CD4-positive, alpha-beta T cell treated with Interleukin-4 for 4 hours (primary cell): ENCODE results near the gene CD38.

Source experiments
- DNase-seq: peaks from one replicate; pipeline ENCODE4 v3.0.0-alpha.2; 2020

The CD38 gene

DNA sequence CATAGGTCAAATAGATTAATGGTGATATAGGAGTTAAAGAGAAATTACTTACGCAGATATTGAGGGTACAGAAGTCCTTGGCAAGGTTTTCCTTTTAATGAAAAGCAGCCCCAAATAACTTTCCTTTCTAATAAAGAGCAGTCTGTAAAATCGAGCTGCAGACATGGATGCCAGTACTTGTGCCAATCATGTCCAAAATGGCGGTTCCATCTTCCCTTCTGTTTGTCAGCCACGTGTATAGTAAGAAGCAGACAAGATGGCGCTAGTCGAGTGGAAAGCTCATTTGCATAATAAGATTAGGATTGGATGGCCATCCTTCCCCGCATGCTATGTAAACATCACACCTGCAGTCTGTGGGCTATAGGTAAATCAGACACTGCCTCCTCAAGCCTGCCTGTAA lies 92.0 kb downstream of the CD38 start:
- DNase-seq, result no peak

DNA sequence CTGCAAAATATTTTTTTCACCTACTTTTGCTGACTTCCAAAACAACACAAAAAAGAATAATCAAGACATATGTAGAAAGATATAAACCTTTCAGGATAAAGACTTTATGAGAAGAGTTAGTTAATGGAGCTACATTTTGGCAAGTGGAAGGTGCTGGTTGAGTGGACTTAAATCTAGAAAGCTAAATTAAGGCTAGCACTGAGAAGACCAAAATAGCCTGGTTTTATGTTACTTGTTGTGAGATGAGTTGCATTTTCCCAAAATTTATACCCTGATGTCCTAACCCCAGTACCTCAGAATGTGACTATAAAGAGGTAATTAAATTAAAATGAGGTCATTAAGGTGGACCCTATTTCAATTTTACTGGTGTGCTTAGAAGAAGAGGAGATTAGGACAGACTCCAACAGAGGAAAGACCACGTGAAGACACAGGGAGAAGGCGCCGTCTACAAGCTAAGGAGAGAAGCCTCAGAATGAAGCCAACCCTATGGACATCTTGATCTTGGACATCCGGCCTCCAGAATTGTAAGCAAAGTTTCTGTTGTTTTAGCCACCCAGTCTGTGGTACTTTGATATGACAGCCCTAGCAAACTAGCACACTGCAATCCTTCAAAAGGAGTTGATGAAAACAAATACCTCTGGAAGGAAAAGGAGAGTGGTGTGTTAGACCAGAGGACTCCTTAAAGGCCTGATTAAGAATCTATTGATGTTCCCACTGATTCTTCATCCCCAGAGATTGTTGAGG lies 93.0 kb downstream of the CD38 start:
- no peak for DNase-seq

DNA sequence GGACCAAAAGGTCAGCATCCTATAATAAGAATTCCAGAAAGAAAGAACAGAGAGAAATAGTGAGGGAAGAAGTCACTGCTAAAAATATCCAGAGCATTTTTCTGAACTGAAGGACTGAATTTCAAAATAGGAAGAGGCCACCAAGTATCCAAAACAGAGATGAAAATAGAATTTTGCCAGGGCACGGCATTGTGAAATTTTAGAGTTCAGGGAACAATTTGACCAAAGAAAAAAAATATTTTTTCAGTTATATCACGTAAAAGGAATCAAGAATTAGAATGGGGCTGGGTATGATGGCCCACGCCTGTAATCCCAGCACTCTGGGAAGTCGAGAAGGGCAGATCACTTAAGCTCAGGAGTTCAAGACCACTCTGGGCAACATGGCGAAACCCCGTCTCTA lies 95.0 kb downstream of the CD38 start:
- DNase-seq, result no peak

DNA sequence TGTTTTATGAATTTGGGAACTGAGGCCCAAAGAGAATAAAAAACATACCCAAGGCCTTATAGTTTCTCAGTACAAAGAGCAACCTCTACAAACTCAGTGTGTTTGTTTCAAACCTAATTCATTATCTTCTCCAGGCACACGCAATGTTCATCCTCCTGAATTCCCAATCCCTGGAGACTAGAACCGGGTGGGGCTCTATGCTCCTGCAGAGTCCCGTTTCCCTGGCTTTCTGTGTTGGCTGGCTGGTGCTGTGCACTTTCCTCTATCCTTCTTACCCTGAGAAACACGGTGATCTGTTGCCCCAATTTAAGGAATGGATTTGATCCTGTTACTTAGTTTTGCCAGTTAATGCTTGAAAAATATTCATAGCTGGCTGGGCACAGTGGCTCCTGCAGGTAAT lies 96.5 kb downstream of the CD38 start:
- DNase-seq, result no peak

DNA sequence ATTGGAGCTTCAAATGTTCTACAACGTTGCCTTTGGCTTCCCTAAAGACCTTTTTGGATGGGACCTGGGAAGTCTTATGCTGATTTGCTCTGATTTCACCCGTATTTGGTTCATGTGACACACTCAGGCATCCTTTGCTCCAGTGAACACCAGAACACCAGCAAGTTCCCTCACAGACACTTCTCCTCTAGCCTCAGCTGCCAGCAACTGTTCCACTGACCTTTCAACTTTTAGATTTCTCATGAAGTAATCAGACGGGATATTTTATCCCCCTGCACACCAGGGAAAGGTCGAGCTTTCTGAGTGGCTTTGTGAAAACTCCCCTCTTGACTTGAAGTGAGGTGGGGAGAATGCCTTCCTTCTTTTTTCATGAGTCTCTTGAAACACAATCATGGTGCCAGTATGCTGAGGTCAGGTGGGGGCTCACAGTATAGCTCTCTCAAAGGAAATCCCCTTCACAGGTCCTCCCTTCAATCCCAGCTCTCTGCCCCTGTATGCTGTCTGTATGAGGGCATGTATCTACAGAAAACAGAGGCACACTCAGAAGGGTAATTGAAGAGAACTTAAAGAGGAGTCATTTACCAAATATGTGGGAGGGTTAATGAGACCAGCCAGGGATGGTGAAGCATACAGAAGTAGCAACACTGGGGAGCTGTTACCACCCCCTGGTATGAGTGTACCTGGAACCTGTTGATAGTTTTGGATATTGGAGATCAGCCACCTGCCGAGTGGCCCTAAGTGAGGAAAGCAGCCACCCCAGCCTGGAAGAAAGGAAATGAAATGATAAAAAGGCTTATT lies 97.7 kb downstream of the CD38 start:
- DNase-seq, result no peak

DNA sequence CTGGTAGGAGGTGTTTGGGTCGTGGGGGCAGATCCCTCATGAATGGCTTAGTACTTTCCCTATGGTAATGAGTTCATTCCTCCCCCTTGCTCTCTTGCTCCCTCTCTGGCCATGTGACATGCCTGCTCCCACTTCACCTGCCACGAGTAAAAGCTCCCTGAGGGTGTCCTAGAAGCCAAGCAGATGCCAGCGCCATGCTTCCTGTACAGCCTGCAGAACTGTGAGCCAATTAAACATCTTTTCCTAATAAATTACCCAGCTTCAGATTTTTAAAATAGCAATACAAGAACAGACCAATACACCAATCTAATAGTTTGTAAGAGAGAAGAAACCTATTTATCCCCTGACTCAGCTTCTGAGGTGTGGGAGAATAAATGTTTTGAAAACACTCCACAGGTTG lies 99.9 kb downstream of the CD38 start:
- DNase-seq, result no peak

DNA sequence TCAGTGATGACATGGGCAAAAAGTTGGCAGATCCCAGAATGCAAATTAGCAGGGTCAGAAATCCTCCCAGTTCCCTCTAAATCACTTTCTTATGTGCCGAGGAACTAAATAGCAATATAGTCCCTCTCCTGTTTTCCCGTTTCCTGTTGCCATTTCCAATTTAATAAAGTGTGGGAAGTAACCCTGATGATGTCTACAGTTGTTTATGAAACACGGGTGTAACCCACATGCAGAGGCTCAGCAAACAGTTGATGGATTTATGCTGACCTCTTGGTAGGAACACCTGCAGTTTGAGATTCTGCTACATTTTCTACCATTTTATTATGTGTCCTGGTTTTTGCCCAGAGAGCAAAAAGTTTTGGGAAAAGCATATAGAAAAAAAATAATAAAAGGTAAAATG lies 103.7 kb downstream of the CD38 start:
- DNase-seq, result no peak

DNA sequence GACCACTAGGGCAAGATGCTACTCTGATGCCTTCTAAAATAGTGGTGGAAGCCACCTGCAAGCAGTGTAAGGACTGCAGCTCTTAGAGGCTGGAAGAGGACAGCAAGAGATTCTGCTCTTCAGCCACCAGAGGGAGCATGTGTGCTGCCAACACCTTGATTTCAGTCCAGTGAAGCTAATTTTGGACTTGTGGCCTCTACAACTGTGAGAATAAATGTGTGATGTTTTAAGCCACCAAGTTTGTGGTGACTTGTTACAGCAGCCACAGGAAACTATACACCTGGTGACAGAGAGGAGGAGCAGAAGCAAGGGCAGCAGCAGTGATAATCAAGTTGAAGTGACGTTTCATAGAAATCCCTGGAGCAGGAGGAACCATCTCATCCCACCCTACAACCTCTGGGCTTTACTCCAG lies 104.6 kb downstream of the CD38 start:
- peak; percentile 56 for DNase-seq

DNA sequence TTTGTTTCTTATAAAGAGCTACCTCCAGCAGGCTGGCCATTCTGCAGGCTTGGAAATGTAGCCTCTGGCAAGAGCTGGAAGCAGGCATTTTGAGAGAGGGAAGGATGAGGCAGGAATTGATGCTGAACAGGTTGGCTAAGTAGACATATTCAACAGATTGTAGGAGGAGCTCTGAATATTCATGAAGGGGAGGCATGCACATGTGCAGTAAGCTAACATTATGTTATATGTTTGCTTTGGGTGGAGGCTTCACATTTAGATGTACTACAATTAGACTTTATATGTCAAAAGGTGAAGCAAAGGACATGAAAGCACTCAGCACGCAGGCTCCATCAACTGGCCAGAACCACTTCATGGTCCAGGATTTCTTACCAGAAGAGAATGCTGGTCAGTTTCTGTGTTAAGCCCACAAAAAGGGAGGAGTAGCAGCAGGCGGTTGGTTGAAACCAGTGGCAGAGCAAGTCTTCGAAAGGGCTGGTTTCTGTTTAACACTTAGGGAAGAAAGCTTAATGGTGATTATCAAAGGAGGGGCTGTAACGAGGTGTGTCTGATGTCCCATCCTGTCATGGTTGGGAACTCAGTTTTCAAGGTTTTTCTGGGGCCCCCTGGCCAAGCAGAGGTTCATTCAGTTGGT lies 105.6 kb downstream of the CD38 start:
- DNase-seq, result no peak

DNA sequence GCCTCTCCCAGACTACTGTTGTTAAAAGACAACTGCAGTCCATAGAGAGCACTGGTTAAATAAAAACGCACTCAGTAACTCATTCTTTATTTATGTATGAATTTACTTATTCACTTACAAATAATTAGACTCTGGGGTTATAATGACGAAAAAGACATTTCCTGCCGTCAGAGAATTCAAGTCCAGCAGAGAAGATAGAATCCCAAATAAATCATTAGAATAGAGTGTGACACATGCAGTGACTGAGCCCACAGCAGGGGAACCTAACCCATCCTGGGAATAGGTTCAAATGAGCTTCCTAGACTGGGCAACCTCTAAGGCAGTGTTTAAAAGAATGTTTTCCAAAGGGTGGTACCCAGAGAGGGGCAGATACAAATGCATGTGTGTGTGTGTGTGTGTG lies 106.5 kb downstream of the CD38 start:
- no peak for DNase-seq

DNA sequence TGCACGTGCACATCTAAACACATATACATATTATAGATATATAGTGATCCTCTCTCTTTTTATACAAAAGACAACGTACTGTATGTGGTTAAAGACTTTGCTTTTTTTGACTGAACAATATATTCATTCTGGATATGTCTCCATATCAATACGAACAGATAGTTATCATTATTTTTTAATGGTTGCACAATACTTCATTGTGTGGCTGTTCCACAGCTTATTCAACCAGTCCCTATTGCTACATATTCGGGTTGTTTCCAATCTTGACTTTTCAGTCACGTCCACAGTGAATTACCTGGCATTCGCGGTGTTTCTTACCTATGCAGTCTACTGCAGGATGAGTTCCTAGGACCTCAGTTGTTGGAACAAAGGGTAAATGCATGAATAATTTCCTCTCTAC lies 107.3 kb downstream of the CD38 start:
- no peak for DNase-seq

DNA sequence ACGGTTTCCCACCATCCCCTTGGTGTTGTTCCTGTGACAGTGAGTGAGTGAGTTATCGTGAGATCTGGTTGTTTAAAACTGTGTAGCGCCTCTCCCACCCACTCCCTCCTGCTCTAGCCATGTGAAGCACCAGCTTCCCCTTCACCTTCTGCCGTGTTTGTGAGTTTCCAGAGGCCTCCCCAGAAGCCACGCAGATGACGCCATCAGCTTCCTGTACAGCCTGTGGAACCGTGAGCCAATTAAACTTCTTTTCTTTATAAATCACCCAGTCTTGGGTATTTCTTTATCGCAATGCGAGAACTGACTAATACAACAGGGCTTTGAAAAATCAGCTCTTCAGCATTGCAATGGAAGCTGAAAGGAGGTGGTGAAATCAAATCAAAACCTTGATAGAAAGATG lies 110.4 kb downstream of the CD38 start:
- no peak for DNase-seq

DNA sequence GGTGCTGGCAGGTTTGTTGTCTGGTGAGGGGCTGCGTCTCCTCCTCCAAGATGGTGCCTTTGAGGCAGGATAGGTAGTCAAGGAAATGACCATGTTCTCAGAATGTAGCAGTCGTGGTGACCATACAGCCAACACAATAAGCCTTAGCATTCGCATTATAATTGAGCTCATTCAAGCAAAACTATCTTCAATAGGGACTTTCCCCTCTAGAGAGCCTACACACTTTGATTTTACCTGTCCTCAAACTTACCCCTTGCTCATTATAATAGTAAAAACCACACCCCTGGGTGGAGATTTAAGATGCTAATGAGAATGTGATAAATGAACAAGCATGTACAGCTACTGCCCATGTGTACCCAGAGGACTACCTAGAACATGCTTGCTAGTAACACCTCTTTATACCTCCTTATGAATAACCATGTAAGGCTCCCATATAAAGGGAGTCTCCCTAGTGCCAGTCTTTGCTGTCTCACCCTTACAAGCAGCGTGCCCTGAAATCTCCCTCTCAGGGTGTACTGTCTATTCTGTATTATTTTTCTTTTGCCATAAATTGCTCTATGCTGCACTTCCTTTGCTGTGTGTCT lies 112.2 kb downstream of the CD38 start:
- DNase-seq, result no peak

DNA sequence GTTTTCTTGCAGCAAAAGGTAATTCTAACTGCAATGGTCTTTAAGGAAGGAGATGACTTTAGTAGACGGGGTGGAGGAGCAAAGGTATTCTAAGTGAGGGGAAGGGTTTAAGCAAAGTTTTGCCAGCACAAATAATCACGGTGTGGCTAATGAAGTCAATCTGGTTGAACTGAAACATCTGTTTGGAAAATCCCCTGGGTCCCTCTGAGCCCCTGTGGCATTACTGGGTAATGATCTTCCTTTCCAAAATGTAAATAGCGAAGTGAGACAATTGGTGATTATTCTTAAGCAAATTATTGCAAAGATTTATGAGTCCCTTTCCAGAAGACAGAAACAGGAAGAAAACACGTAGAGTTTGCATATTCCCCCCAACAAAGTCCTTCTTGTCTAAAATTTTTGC lies 113.2 kb downstream of the CD38 start:
- DNase-seq, result no peak

DNA sequence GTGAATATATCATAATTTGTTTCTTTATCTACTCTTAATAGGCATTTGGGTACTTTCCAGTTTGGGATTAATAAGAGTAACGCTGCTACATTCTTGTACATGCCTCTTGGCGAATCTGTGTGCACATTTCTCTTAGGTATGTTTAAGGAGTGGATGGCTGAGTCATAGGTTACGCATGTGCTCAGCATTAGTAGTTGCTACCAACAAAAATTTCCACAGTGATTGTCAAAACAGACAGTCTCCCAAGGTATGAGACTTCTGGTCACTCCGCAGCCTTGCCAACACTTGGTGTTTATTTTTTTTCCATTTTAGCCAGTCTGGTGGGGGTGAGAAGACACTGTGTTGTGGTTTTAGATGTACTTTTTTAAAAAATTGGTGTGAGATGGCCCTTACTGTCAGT lies 115.8 kb downstream of the CD38 start:
- DNase-seq, result no peak

DNA sequence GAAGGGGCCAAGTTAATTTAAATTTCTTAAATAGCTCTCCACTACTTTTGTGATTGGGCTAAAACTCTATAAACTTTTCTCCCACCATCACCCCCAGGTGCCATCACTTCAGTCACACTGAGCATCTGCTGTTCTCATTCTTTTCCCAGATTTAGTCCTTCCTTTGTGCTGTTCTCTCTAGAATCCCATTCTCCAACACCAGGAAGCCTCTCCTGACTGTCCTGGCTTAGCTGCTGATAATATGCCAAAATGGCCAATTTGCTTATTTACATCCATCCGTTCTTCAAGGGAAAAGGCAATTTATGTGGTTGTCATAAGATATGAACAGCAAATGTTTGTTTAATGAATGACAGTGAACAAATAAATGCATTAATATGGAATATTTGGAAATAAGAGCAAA lies 116.3 kb downstream of the CD38 start:
- DNase-seq, result no peak

DNA sequence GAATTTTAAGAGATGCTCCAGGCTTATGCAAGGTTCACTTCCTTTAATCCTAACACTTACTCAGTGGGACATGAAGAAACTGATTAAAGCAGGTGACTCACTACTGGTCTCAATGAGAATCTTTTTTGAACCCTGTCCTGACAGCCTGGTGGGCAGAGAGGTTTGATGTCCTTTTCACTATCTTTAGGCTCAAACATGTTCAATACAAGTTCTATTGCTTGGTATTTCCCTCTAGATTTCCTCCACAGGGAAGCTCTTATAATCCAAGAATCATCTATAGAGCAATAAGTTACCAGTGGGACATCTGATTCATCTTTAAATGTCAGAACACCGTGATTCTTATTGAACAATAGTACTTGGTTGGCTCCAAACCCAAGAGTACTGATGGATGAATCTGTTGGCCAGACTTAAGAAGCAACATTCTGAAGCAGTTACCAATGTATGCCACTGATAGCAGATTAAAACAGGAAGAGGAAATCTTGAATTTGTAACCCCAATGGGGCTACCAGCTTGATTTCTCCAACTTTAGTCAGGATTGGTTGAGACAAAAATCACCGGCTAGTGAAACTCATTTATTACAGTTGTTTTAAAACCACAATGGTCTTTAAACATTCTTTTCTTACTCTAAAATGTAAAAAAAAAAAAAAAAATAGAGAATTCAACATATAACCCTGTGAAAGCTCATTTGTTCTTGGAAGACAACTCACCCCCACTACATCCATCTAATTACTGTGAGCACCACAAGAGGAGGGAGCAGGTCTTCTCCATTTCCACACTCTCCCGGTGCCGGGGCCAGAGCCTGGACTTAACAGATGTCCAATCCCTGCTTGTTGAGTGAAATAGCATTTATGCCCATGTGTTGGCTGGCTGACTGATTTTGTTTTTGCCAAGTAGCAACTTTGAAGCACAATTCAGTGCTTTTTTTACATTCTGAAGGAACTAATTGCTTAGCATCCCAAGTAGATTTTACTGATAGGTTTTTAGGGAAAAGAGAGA lies 117.1 kb downstream of the CD38 start:
- no peak for DNase-seq

DNA sequence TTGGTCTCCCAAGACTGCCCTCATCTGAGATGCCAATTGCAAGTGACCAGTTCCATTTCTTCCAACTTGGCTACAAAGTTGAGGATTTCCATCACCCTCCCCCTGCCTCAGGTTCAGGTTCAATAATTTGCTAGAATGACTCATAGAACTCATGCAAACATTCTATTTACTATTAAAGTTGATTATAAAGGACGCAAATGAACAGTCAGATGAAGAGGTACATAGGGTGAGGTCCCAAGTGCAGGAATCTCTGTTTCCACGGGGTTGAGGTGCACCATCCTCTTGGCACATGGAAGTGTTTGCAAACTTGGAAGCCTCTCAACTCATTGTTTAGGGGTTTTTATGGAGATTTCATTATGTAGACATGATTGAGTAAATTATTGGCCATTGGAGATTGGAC lies 119.4 kb downstream of the CD38 start:
- DNase-seq, result no peak

DNA sequence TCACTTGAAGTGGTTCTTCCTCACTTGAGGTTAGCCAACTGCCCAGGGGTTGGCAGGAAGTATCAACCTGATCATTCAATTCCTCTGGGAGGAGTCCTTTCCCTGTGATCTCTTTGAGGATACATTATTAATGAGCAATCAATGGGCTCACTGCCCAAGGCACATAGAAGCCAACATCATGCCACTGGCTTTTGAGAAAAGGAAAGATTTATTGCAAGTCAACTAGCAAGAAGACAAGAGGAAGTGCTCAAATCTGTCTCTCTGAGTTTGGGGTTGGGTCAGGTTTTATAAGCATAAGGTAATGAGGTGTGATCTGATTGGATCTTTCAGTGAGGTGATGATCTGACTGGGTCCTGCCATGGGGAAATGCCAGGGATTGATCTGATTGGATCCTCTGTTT lies 120.8 kb downstream of the CD38 start:
- DNase-seq, result no peak

DNA sequence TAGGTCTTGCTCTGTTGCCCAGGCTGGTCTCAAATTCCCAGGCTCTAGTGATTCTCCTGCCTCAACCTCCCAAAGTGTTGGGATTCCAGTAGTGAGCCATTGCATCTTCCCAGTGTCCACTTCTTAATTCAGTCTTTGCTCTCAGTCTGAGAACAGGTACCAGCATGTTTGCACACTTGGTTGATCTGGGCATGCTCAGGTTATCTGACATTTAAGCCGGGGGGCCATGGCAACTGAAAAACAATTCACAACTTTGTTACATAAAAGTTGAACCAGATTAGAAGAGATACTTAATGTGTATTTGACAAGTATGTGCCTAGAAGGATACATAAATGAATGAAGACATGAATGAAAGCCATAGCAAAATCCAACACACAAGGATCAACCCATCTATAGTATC lies 121.4 kb downstream of the CD38 start:
- no peak for DNase-seq

DNA sequence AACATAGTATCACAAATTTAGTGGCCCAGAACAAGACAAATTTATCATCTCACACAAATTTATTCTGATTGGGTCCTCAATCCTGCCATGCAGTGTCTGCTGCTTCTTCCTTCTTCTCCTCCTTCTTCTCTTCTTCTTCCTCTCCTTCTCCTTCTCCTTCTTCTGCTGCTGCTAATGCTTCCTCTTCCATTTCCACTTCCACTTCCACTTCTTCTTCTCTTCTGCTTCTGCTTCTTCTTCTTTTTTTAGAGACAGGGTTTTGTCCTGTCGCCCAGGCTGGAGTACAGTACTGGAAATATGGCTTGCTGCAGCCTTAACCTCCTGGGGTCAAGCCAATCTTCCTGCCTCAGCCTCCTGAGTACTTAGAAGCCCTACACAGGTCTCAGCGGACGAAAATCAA lies 122.9 kb downstream of the CD38 start:
- no peak for DNase-seq

DNA sequence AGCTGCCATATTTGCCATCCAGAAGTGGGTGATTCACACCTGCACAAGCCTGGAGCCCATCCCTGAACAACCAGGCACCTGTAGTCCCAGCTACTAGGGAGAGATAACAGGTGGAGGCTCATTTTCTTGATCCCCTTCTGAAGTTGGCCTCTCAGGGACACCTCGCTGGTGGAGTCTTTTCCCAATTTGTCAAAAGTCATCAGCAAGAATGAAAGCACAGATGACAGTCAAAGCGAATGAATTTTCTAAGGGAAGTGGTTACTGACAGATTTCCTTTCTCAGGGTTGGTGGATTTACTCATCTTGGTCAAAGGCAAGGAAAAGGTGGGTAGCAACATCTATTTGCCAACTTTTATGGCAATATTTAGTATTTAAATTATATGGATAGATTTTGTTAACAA lies 123.9 kb downstream of the CD38 start:
- DNase-seq, result no peak

DNA sequence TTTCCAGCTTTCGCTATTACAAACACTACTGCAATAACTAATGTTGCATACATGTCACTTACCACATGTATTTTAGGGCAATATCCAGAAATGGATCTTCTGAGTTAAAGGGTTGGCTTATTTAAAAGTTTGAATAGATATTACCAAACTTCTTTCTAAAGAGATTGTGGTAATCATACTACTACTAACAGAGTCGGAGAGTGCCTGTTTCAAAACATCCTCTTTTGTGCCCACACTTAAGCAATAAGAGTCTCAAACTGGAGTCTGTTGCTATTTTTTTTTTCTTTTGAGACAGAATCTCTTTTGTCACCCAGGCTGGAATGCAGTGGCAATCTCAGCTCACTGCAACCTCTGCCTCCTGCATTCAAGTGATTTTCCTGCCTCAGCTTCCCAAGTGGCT lies 124.6 kb downstream of the CD38 start:
- DNase-seq, result no peak
